ENCODE measurements around the gene ENOX1.

The ENOX1 gene

GRCh38 chr13:43653395-43653794 lies 133.4 kb downstream of the ENOX1 start:
- ATAC-seq (ENCODE audit: insufficient read depth, low read depth) = no peak
- Histone ChIP-seq H3K79me2 (ENCODE audit: insufficient read depth, low read length) (no peaks in the 10 kb centered on the region), H3K27ac (ENCODE audit: low read length) (no peak overlapping the region), H3K9ac (ENCODE audit: low read depth, low read length) (no peak overlapping the region), H3K36me3 (ENCODE audit: insufficient read depth, low read length) (no peaks in the 10 kb centered on the region), H3K4me1 (ENCODE audit: insufficient read depth, low read length) (no peaks in the 10 kb centered on the region), H3K9me3 (ENCODE audit: insufficient read depth, low read length, severe bottlenecking) (no peaks in the 10 kb centered on the region), H4K20me1 (ENCODE audit: insufficient read depth, low read length) (no peaks in the 10 kb centered on the region), H3K4me2 (ENCODE audit: insufficient read depth, low read length) (no peak overlapping the region), H3K27me3 (ENCODE audit: insufficient read depth, low read length, poor library complexity) (peaks cover 13% of the 10 kb centered on the region), H3K4me3 (ENCODE audit: low read depth in 1 of 2, low read length in 2 of 2) (no peak overlapping the region), H2AFZ (ENCODE audit: low read depth, low read length) (no peak overlapping the region)
- no peak for DNase-seq
- TF ChIP-seq EZH2 (IDR thresholded peaks at IDR 0.05; ENCODE audit: borderline replicate concordance, low read depth, low read length, severe bottlenecking) = no peak

- no peaks in the 10 kb centered on the region for H4K20me1 ChIP-seq (ENCODE audit: insufficient read depth, low read length)
- H3K9ac ChIP-seq (ENCODE audit: low read depth, low read length) = no peak overlapping the region
- no peak for ATAC-seq (ENCODE audit: insufficient read depth, low read depth)
- H3K27ac ChIP-seq (ENCODE audit: low read length) = no peak overlapping the region
- DNase-seq = no peak
- H3K27me3 ChIP-seq (ENCODE audit: insufficient read depth, low read length, poor library complexity) = peaks cover 13% of the 10 kb centered on the region
- no peaks in the 10 kb centered on the region for H3K79me2 ChIP-seq (ENCODE audit: insufficient read depth, low read length)
- no peaks in the 10 kb centered on the region for H3K4me1 ChIP-seq (ENCODE audit: insufficient read depth, low read length)
- H3K4me3 ChIP-seq (ENCODE audit: low read depth in 1 of 2, low read length in 2 of 2) = no peak overlapping the region
- no peaks in the 10 kb centered on the region for H3K36me3 ChIP-seq (ENCODE audit: insufficient read depth, low read length)
- TF ChIP-seq EZH2 (IDR thresholded peaks at IDR 0.05; ENCODE audit: borderline replicate concordance, low read depth, low read length, severe bottlenecking) (no peak), CTCF (IDR thresholded peaks at IDR 0.05; ENCODE audit: borderline replicate concordance, extremely low read depth, low read length, poor library complexity, severe bottlenecking) (no peak)
- no peak overlapping the region for H2AFZ ChIP-seq (ENCODE audit: low read depth, low read length)
- no peak overlapping the region for H3K4me2 ChIP-seq (ENCODE audit: insufficient read depth, low read length)
- no peaks in the 10 kb centered on the region for H3K9me3 ChIP-seq (ENCODE audit: insufficient read depth, low read length, severe bottlenecking)
These were observed 134.0 kb downstream of the ENOX1 start for GRCh38 chr13:43652760-43653159.

GRCh38 chr13:43650882-43651281 lies 135.9 kb downstream of the ENOX1 start:
- H3K9me3 ChIP-seq (ENCODE audit: insufficient read depth, low read length, severe bottlenecking) = no peaks in the 10 kb centered on the region
- no peak overlapping the region for H3K4me2 ChIP-seq (ENCODE audit: insufficient read depth, low read length)
- H3K4me1 ChIP-seq (ENCODE audit: insufficient read depth, low read length) = no peaks in the 10 kb centered on the region
- H3K9ac ChIP-seq (ENCODE audit: low read depth, low read length) = no peak overlapping the region
- ATAC-seq (ENCODE audit: insufficient read depth, low read depth) = no peak
- no peaks in the 10 kb centered on the region for H3K36me3 ChIP-seq (ENCODE audit: insufficient read depth, low read length)
- no peak overlapping the region for H2AFZ ChIP-seq (ENCODE audit: low read depth, low read length)
- no peak overlapping the region for H3K27ac ChIP-seq (ENCODE audit: low read length)
- no peaks in the 10 kb centered on the region for H3K79me2 ChIP-seq (ENCODE audit: insufficient read depth, low read length)
- H4K20me1 ChIP-seq (ENCODE audit: insufficient read depth, low read length) = no peaks in the 10 kb centered on the region
- H3K4me3 ChIP-seq (ENCODE audit: low read depth in 1 of 2, low read length in 2 of 2) = no peak overlapping the region
- peaks cover 9% of the 10 kb centered on the region for H3K27me3 ChIP-seq (ENCODE audit: insufficient read depth, low read length, poor library complexity)
- no peak for DNase-seq
- no peak for TF ChIP-seq CTCF (IDR thresholded peaks at IDR 0.05; ENCODE audit: borderline replicate concordance, extremely low read depth, low read length, poor library complexity, severe bottlenecking)
- no peak for TF ChIP-seq EZH2 (IDR thresholded peaks at IDR 0.05; ENCODE audit: borderline replicate concordance, low read depth, low read length, severe bottlenecking)

- Histone ChIP-seq H4K20me1 (ENCODE audit: insufficient read depth, low read length) (no peaks in the 10 kb centered on the region), H3K9ac (ENCODE audit: low read depth, low read length) (no peak overlapping the region), H3K36me3 (ENCODE audit: insufficient read depth, low read length) (no peaks in the 10 kb centered on the region), H3K27ac (ENCODE audit: low read length) (no peak overlapping the region), H3K4me3 (ENCODE audit: low read depth in 1 of 2, low read length in 2 of 2) (no peak overlapping the region), H3K4me1 (ENCODE audit: insufficient read depth, low read length) (no peaks in the 10 kb centered on the region), H3K4me2 (ENCODE audit: insufficient read depth, low read length) (no peak overlapping the region), H3K27me3 (ENCODE audit: insufficient read depth, low read length, poor library complexity) (no peaks in the 10 kb centered on the region), H2AFZ (ENCODE audit: low read depth, low read length) (no peak overlapping the region), H3K79me2 (ENCODE audit: insufficient read depth, low read length) (no peaks in the 10 kb centered on the region), H3K9me3 (ENCODE audit: insufficient read depth, low read length, severe bottlenecking) (no peaks in the 10 kb centered on the region)
- ATAC-seq (ENCODE audit: insufficient read depth, low read depth) (no peak), DNase-seq (no peak)
- TF ChIP-seq CTCF (IDR thresholded peaks at IDR 0.05; ENCODE audit: borderline replicate concordance, extremely low read depth, low read length, poor library complexity, severe bottlenecking) (no peak), EZH2 (IDR thresholded peaks at IDR 0.05; ENCODE audit: borderline replicate concordance, low read depth, low read length, severe bottlenecking) (no peak)
These were observed 138.0 kb downstream of the ENOX1 start for GRCh38 chr13:43648733-43649132.
